ENCODE results near the gene HOXD3.
A peak's percentile ranks its signal among the peaks of the same experiment; 100 is the strongest.

Gene HOXD3

DNA sequence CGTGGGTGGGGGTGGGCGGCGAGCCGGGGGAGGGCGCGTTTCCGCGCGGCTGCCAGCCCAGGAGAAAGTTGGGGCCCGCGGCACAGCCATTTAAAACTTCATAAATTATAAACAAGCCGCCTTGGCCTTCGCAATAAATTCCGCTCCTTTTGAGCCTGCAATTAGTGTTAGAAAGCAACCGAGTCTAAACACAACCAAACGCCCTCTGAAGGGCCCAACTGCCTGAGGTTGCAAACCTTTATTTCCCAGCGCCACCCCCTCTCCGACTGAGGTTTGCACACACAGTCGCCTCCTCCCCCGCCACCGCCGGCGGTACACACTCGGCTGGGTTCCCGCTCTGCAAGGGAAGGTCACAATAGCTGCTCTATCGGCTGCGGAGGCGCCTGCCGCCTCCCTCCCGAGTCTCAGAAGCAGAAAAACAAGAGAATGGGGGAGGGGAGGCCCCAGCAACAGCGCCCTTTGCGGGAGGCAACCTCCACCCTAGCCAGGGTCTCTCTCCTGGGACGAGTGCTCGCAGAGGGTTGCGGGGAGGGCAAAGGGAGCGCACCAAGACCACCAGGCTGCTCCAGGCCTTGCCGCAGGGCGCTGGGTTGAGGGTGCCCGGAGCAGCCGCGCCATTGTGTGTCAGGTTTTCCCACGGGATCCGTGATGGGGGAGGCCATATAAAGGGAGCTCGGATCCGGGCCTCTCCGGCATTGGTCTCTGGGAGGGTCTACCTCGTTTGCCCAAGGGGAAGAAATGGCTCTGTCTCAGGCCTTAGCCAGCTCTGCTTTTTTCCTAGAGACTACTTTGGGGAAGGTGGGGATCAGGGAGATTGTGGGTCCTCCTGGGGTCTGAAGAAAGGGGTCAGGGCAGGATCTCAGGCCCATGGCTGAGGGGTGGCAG, 18.0 kb downstream of the HOXD3 start:
- in situ Hi-C loops (cut with MboI; ENCODE audit: low pct_unique_long_range_greater_than_20kb, low sequenced_read_pairs, unreplicated experiment), result no loop called here
- peak; percentile 35 for DNase-seq (ENCODE audit: low spot score)

DNA sequence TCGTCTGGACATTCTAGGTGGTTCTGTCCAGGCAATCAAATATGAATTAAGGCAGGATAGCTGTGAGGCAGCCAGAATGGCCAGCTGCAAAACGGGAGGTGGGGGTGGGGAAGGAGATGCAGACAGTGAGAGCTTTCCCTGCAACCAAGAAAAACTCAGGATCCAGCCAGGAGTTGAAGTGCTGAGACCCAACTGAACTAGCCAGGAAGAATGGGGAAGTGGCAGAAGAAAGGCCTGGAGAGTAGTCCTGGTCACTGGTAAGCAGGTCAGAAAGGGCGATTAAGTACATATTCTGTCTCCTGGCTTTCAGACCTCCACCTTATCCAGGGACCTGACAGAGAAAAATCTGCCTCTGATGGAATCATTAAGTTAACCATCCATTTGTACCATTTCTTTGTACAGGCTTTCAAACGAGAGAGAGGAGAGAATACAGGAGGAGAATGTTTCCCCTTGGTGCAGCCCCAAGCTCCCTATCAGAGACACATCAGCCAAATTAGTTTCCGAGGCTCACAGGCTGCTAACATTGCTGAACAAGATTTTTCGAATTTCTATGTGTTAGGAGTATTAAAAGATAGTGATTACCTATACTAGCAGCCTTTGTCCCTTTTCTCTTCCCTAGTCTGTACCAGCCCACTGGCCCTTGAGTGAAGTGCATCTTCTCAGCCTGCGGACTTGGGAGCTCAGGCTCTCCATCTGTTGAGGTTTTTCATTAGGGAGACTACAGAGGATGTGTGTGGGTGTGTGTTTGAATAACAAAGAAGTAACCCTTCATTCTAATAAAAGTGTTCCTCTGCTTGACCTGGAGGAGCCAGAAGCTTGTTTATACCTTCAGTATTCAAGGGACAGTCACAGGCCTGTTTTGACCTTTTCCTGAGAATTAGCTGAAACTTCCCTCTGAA, 18.9 kb downstream of the HOXD3 start:
- in situ Hi-C loops (cut with MboI; ENCODE audit: low pct_unique_long_range_greater_than_20kb, low sequenced_read_pairs, unreplicated experiment), result no loop called here
- TF ChIP-seq, protein P1, sequence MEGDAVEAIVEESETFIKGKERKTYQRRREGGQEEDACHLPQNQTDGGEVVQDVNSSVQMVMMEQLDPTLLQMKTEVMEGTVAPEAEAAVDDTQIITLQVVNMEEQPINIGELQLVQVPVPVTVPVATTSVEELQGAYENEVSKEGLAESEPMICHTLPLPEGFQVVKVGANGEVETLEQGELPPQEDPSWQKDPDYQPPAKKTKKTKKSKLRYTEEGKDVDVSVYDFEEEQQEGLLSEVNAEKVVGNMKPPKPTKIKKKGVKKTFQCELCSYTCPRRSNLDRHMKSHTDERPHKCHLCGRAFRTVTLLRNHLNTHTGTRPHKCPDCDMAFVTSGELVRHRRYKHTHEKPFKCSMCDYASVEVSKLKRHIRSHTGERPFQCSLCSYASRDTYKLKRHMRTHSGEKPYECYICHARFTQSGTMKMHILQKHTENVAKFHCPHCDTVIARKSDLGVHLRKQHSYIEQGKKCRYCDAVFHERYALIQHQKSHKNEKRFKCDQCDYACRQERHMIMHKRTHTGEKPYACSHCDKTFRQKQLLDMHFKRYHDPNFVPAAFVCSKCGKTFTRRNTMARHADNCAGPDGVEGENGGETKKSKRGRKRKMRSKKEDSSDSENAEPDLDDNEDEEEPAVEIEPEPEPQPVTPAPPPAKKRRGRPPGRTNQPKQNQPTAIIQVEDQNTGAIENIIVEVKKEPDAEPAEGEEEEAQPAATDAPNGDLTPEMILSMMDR (IDR thresholded peaks at IDR 0.05; ENCODE audit: extremely low read depth, insufficient read depth, missing control alignments), result no peak
- no peak for DNase-seq (ENCODE audit: low spot score)

More for the DNA sequence above, 18.0 kb downstream of the HOXD3 start:
- TF ChIP-seq, protein P1 (IDR thresholded peaks at IDR 0.05; ENCODE audit: extremely low read depth, insufficient read depth, missing control alignments), result no peak

DNA sequence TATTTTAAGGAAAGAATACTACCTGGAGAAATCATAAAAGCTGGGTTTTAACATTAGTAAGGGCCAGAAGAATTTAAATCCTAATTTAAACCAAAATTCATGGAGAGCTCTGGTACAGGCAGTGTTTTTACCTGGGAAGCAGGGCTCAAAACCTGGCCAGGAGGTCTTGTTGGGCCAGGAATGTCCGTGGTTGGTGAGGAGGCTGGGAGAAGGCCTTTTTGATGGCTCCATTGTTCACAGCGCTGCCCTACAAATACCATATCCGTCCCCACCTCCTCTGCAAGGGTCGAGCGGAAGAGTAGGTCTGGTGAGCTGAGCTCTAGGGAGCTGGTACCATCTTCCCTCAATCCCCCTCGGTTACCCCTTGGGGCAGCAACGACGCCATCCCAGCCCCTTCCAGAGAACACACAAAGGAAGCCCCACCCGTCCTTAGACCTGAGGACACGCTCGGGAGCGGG, 20.5 kb downstream of the HOXD3 start:
- in situ Hi-C loops (cut with MboI; ENCODE audit: low pct_unique_long_range_greater_than_20kb, low sequenced_read_pairs, unreplicated experiment), result no loop called here
- TF ChIP-seq, protein P1 (IDR thresholded peaks at IDR 0.05; ENCODE audit: extremely low read depth, insufficient read depth, missing control alignments), result no peak
- DNase-seq (ENCODE audit: low spot score), result peak; percentile 36

DNA sequence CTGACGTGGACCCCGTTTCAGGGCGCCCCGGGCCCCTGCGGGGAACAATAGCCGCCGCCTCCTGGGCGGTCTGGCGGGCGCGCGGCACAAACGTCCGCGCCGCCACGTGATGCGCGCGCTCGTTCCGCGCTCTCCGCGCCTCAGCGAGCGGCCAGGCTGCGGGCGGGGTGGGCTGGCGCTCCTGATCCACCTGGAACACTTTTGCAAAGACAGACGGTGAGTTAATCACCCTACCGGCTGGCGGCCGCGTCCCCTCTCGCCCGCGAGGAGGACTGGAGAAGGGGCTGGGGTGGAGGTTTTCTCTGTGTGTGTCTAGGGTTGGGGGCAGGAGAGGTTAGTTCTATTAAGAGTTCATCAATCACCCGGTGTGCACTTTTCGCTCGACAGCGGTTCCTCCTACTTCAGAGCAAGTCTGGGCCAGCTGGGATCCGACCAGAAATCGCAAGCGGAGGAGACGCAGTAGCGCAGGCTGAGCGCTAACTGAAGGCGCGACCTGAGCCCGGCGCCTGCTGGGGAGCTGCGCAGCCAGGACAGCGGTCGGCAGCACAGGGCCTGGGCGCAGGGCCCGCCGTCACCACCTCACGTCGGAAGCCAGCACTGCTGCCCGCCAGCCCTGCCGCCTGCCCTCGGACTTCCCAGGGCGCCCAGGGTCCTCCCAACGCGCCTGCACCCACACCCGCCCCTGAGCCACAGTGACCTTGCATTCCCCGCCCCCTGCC, 21.1 kb downstream of the HOXD3 start:
- peak; percentile 37 for DNase-seq (ENCODE audit: low spot score)
- in situ Hi-C loops (cut with MboI; ENCODE audit: low pct_unique_long_range_greater_than_20kb, low sequenced_read_pairs, unreplicated experiment), result no loop called here
- TF ChIP-seq, protein P1 (IDR thresholded peaks at IDR 0.05; ENCODE audit: extremely low read depth, insufficient read depth, missing control alignments), result no peak

DNA sequence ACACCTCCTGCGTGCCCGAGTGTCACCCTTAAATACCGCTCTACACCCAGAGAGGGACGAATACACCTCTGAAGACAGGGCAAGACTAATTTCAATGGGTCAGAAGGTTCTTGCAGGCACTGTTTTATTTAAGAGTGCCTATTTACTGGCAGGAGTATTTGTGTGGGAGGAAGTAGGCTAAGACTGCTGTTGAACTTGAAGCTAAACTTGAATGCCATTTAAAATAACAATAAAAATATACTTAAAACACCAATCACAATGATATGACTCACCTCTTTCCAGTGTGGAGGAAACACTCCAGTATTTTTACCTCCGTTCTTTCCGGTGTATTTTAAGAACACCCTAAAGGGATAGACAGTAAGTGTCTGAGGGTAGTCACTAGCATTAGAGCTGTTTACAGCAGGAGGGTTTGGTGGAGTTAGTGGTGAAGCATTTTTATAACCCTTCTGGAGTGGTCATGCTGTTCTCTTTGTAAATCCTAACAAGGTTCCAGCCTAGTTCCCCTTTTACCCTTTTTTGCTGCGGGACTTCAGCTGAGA, 21.7 kb downstream of the HOXD3 start:
- DNase-seq (ENCODE audit: low spot score), result no peak
- in situ Hi-C loops (cut with MboI; ENCODE audit: low pct_unique_long_range_greater_than_20kb, low sequenced_read_pairs, unreplicated experiment), result no loop called here

More for the DNA sequence above, 21.7 kb downstream of the HOXD3 start:
- TF ChIP-seq, protein P1 (IDR thresholded peaks at IDR 0.05; ENCODE audit: extremely low read depth, insufficient read depth, missing control alignments), result no peak

Data from GM13977 (cell line).